IMR-90 (cell line): ENCODE results near the gene FGR. TPM values are rescaled to one million over a fixed set of nuclear protein-coding genes. Genes with fewer than 3 reads are reported as not detected.

ENCODE experiments used
- ATAC-seq: fragments of 200-7000 bp; cut with Tn5 transposase; 2 replicates; pipeline ENCODE4 v1.9.1; 2020; ENCODE audit warnings: low read depth, mild to moderate bottlenecking, moderate library complexity
- BruUV-seq: library from RNA; stranded (reverse); fragments of 400-500 nt; replicated peaks from 2 replicates; lab custom pipeline; 2021; lab: Mats Ljungman, UMichigan
- CTCF ChIA-PET: fragments of 300-600 bp; formaldehyde crosslinking; extraction: SDS; loops from one replicate; lab custom pipeline; 2021; ENCODE audit warnings: antibody characterized with exemption; lab: Yijun Ruan, JAX
- POLR2A ChIA-PET: fragments of 300-600 bp; sonication (Branson Sonifier 250); formaldehyde crosslinking; loops from one replicate; lab custom pipeline; 2022; ENCODE audit warnings: antibody characterized with exemption; ENCODE audit not compliant: unreplicated experiment; lab: Charles Lee
- DNase-seq: peaks from one replicate; pipeline ENCODE4 v3.0.0; 2013
- H2AFZ ChIP-seq: replicated peaks from 2 replicates; pipeline ENCODE3; 2013; ENCODE audit warnings: low read length, mild to moderate bottlenecking; ENCODE audit not compliant: poor library complexity
- H2AK5ac ChIP-seq: 2 replicates; pipeline ENCODE4 v1.6.1; 2013; ENCODE audit warnings: low read depth, low read length, inconsistent platforms
- H2AK9ac ChIP-seq: replicated peaks from 2 replicates; pipeline ENCODE3; 2013; ENCODE audit warnings: mild to moderate bottlenecking, low read depth, low read length, moderate library complexity; ENCODE audit not compliant: poor library complexity
- H2BK120ac ChIP-seq: 2 replicates; pipeline ENCODE4 v1.6.1; 2013; ENCODE audit warnings: low read depth, low read length, inconsistent platforms
- H2BK15ac ChIP-seq: 3 replicates; pipeline ENCODE4 v1.6.1; 2013; ENCODE audit warnings: low read depth, low read length, inconsistent platforms
- H2BK20ac ChIP-seq: 2 replicates; pipeline ENCODE4 v1.6.1; 2013; ENCODE audit warnings: low read depth, mild to moderate bottlenecking, inconsistent platforms, low read length, moderate library complexity
- H2BK5ac ChIP-seq: 2 replicates; pipeline ENCODE4 v1.6.1; 2013; ENCODE audit warnings: mild to moderate bottlenecking, low read depth, low read length, inconsistent platforms; ENCODE audit not compliant: poor library complexity, severe bottlenecking
- H3K14ac ChIP-seq: replicated peaks from 2 replicates; pipeline ENCODE4 v1.6.1; 2013; ENCODE audit warnings: low read depth, low read length, inconsistent platforms
- H3K18ac ChIP-seq: 2 replicates; pipeline ENCODE4 v1.6.1; 2013; ENCODE audit warnings: low read depth, low read length, control low read depth
- H3K23ac ChIP-seq: 2 replicates; pipeline ENCODE4 v1.6.1; 2013; ENCODE audit warnings: low read depth, low read length, inconsistent platforms
- H3K27ac ChIP-seq: 2 replicates; pipeline ENCODE4 v1.5.1; 2013; ENCODE audit warnings: mild to moderate bottlenecking, control low read depth, low read length; ENCODE audit not compliant: insufficient read depth
- H3K27me3 ChIP-seq: 2 replicates; pipeline ENCODE4 v1.6.1; 2013; ENCODE audit warnings: low read length; ENCODE audit not compliant: control insufficient read depth, insufficient read depth
- H3K36me3 ChIP-seq: 2 replicates; pipeline ENCODE4 v1.6.1; 2013; ENCODE audit warnings: low read length, mixed read lengths; ENCODE audit not compliant: control insufficient read depth, insufficient read depth
- H3K4ac ChIP-seq: 2 replicates; pipeline ENCODE4 v1.6.1; 2013; ENCODE audit warnings: low read depth, low read length, inconsistent platforms
- H3K4me1 ChIP-seq: 2 replicates; pipeline ENCODE4 v1.6.1; 2013; ENCODE audit warnings: low read length, mixed read lengths; ENCODE audit not compliant: control insufficient read depth, insufficient read depth
- H3K4me2 ChIP-seq: 2 replicates; pipeline ENCODE4 v1.6.1; 2013; ENCODE audit warnings: low read depth, mild to moderate bottlenecking, control low read depth, low read length, moderate library complexity
- H3K4me3 ChIP-seq: 2 replicates; pipeline ENCODE4 v1.5.1; 2013; ENCODE audit warnings: low read depth, mild to moderate bottlenecking, control low read depth, low read length, moderate library complexity; ENCODE audit not compliant: insufficient read depth
- H3K56ac ChIP-seq: 2 replicates; pipeline ENCODE4 v1.6.1; 2013; ENCODE audit warnings: low read length, inconsistent platforms; ENCODE audit not compliant: insufficient read depth; ENCODE audit errors: extremely low read depth
- H3K79me1 ChIP-seq, 2 experiments: 2 replicates each; pipeline ENCODE4 v1.6.1; 2013; ENCODE audit warnings: low read length in 2 of 2, inconsistent platforms in 1 of 2, low read depth in 1 of 2
- H3K9ac ChIP-seq: 2 replicates; pipeline ENCODE4 v1.6.1; 2013; ENCODE audit warnings: low read depth, low read length, control low read depth
- H3K9me1 ChIP-seq: 2 replicates; pipeline ENCODE4 v1.6.1; 2013; ENCODE audit warnings: low read length, inconsistent platforms; ENCODE audit not compliant: insufficient read depth
- H3K9me3 ChIP-seq: 2 replicates; pipeline ENCODE4 v1.6.1; 2013; ENCODE audit warnings: low read length; ENCODE audit not compliant: control insufficient read depth, insufficient read depth
- H4K20me1 ChIP-seq: 2 replicates; pipeline ENCODE4 v1.6.1; 2013; ENCODE audit warnings: low read length, inconsistent platforms; ENCODE audit not compliant: insufficient read depth
- H4K5ac ChIP-seq: 2 replicates; pipeline ENCODE4 v1.6.1; 2013; ENCODE audit warnings: mild to moderate bottlenecking, low read depth, low read length, control low read depth
- H4K8ac ChIP-seq, 2 experiments: 2 replicates each; pipeline ENCODE4 v1.6.1; 2013; ENCODE audit warnings: low read depth in 2 of 2, low read length in 2 of 2, control low read depth in 1 of 2, inconsistent platforms in 1 of 2
- H4K91ac ChIP-seq: 2 replicates; pipeline ENCODE4 v1.6.1; 2013; ENCODE audit warnings: low read depth, low read length, inconsistent platforms; ENCODE audit not compliant: insufficient read depth
- MXI1 ChIP-seq: IDR thresholded peaks from 2 replicates; pipeline ENCODE4 v1.6.1; 2012; ENCODE audit warnings: low read depth, mild to moderate bottlenecking, low read length, moderate library complexity, borderline replicate concordance
- RAD21 ChIP-seq: IDR thresholded peaks from 2 replicates; pipeline ENCODE4 v1.6.1; 2012; ENCODE audit warnings: low read length, improper control_type of control experiment
- WGBS, 2 experiments: methylation state at CpG; one replicate each; pipeline versions ENCODE4 v1.1.5 to v1.1.7; 2013; ENCODE audit warnings: missing lambda C conversion rate in 2 of 2; ENCODE audit not compliant: insufficient read length in 1 of 2; ENCODE audit errors: extremely low coverage in 2 of 2; 5-methylcytosine and 5-hydroxymethylcytosine counted together
- dilution Hi-C: fragments of 300-500 bp; cut with HindIII; formaldehyde crosslinking; loops from one replicate; pipeline ENCODE4 v1.14.3; 2018; ENCODE audit warnings: low sequenced_read_pairs; ENCODE audit not compliant: unreplicated experiment
- in situ Hi-C: fragments of 300-500 bp; cut with MboI; formaldehyde crosslinking; loops from 3 replicates; pipeline ENCODE4 v1.14.3; 2019; ENCODE audit warnings: low sequenced_read_pairs, inconsistent platforms, mixed read lengths
- intact Hi-C: fragments of 100-400 bp; cut with micrococcal nuclease; formaldehyde crosslinking; loops from 2 replicates; pipeline ENCODE4 v1.10.0; 2022
- polyA plus RNA-seq, 3 experiments: library from polyadenylated mRNA; depleted of rRNA; stranded (reverse); fragments of >200 nt; gene quantifications; 2 replicates each; pipeline ENCODE4 v1.2.3, GENCODE V29; 2012; ENCODE audit warnings: low replicate concordance in 1 of 3
- total RNA-seq: library from RNA; depleted of rRNA; stranded (reverse); fragments of >200 nt; gene quantifications from 2 replicates; pipeline ENCODE4 v1.2.3, GENCODE V29; 2012

The FGR gene
- total and polyA plus RNA-seq, 2 of the 4 experiments (the other 2 are of a cell fraction) = not detected

DNA sequence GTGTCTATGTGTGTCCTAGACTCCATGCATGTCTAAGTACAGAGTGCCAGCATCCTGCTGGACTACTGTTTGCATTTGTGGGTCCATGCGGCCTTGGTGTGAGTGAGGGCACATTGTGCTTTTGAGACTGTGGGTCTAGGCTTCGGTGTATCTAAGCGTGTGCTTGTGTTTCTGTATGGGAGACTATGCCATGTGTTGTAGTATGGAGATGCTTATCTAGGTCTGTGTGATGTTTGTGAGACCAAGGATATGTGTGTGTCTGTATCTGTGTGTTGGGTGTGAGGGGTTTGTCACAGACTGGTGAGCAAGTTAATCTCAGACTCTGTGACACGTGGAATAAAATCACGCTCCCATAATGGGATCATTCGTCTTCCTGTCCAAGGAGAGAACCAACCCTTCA, 45.5 kb downstream of the FGR start:
- peak overlapping the region; percentile 65 for H3K4ac ChIP-seq
- peak overlapping the region; percentile 96 for H2AK9ac ChIP-seq
- WGBS, 2 experiments = 82% methylated on average over 3 of the region's 6 CpGs; no CpG with 5 or more reads in 1 of the 2 experiments
- ATAC-seq (no peak), DNase-seq (no peak)
- intact Hi-C loops (no loop called here), dilution Hi-C loops (no loop called here), in situ Hi-C loops (no loop called here)
- H3K36me3 ChIP-seq = no peaks in the 10 kb centered on the region
- H2BK120ac ChIP-seq = peak overlapping the region; percentile 0; the same call in 1 of the 2 replicates
- no peak overlapping the region for H3K4me3 ChIP-seq
- H4K20me1 ChIP-seq = peaks cover 84% of the 10 kb centered on the region
- H2AK5ac ChIP-seq = peak overlapping the region; percentile 26
- peak overlapping the region; percentile 21; the same call in 1 of the 2 replicates for H3K23ac ChIP-seq
- peak overlapping the region; percentile 7; the same call in 1 of the 2 replicates for H3K9ac ChIP-seq
- ChIA-PET POLR2A (no interaction called here), CTCF (no interaction called here)
- H3K79me1 ChIP-seq = peaks cover 44 to 98% of the 10 kb centered on the region in 2 experiments
- H4K5ac ChIP-seq = peak overlapping the region; percentile 6
- no TSS peak for BruUV-seq
- H2BK5ac ChIP-seq = peak overlapping the region; percentile 18
- peaks cover 37% of the 10 kb centered on the region for H3K4me1 ChIP-seq
- H2AFZ ChIP-seq = no peak overlapping the region
- H3K9me3 ChIP-seq = no peaks in the 10 kb centered on the region
- TF ChIP-seq RAD21 (no peak), MXI1 (no peak)
- peak overlapping the region; percentile 3; the same call in 1 of the 2 replicates for H3K14ac ChIP-seq
- no peaks in the 10 kb centered on the region for H3K27me3 ChIP-seq
- H4K8ac ChIP-seq = no peak overlapping the region; a peak in 1 of 4 replicates
- no peak overlapping the region for H3K56ac ChIP-seq
- H2BK15ac ChIP-seq = peak overlapping the region; percentile 45; the same call in 1 of the 3 replicates
- H2BK20ac ChIP-seq = peak overlapping the region; percentile 47; the same call in 1 of the 2 replicates
- no peak overlapping the region for H3K4me2 ChIP-seq
- H3K9me1 ChIP-seq = peaks cover 30% of the 10 kb centered on the region
- 0 out of 2 replicates have a peak overlapping the region, but pooled peaks have one; percentile 11 for H3K18ac ChIP-seq
- no peak overlapping the region; the same call in 1 of the 2 replicates for H4K91ac ChIP-seq
- peak overlapping the region; percentile 36; the same call in 1 of the 2 replicates for H3K27ac ChIP-seq
